Activated T-cell treated with anti-CD3 and anti-CD28 coated beads, Interleukin-2, amount 50 U/mL, for 72 hours (primary cell): ENCODE data around the gene ZBTB7C. TPM values are rescaled to one million over a fixed set of nuclear protein-coding genes. Genes with fewer than 3 reads are reported as not detected.

ENCODE experiments used
- ATAC-seq, 2 donors: fragments of 150-1000 bp; cut with Tn5 transposase; replicated peaks in 1 of 2; 2 replicates each; pipeline ENCODE4 v1.10.0; 2021; ENCODE audit warnings: moderate library complexity in 2 of 2, mild to moderate bottlenecking in 1 of 2
- DNase-seq, 2 donors: peaks; one replicate each; pipeline ENCODE4 v3.0.0; 2021 to 2022; ENCODE audit warnings: mixed read lengths in 1 of 2
- H3K27ac Mint-ChIP-seq: one replicate; pipeline ENCODE4 v1.8.0; 2022; ENCODE audit warnings: mild to moderate bottlenecking, moderate library complexity, mixed read lengths
- H3K27me3 Mint-ChIP-seq: one replicate; pipeline ENCODE4 v1.8.0; 2022; ENCODE audit warnings: low read depth, mixed read lengths
- H3K36me3 Mint-ChIP-seq, 2 donors: one replicate each; pipeline ENCODE4 v1.8.0; 2022; ENCODE audit warnings: mixed read lengths in 2 of 2, mild to moderate bottlenecking in 1 of 2; ENCODE audit not compliant: insufficient read depth in 2 of 2
- H3K4me1 Mint-ChIP-seq: one replicate; pipeline ENCODE4 v1.8.0; 2022; ENCODE audit warnings: low read depth, mixed read lengths
- H3K4me3 Mint-ChIP-seq, 2 donors: one replicate each; pipeline ENCODE4 v1.8.0; 2022; ENCODE audit warnings: mild to moderate bottlenecking in 2 of 2, mixed read lengths in 2 of 2, moderate library complexity in 2 of 2
- H3K9me3 Mint-ChIP-seq, 2 donors: one replicate each; pipeline ENCODE4 v1.8.0; 2022; ENCODE audit warnings: mixed read lengths in 2 of 2
- total RNA-seq, 2 donors: library from RNA; stranded (reverse); gene quantifications; one replicate each; pipeline ENCODE4 v1.2.3, GENCODE V29; 2022

The ZBTB7C gene
- total RNA-seq, 2 donors from 2014 or later: 0.05 TPM; not detected in 1

GRCh38 chr18:48129621-48130082, 279.5 kb downstream of the ZBTB7C start:
- ATAC-seq: no peak
- H3K4me1 Mint-ChIP-seq: peaks cover 29% of the 10 kb centered on the region
- DNase-seq: no peak
- H3K36me3 Mint-ChIP-seq: no peaks in the 10 kb centered on the region
- no peaks in the 10 kb centered on the region for H3K9me3 Mint-ChIP-seq
- H3K27me3 Mint-ChIP-seq: peaks cover 64% of the 10 kb centered on the region
- no peak overlapping the region for H3K4me3 Mint-ChIP-seq
- H3K27ac Mint-ChIP-seq: no peak overlapping the region

DNA sequence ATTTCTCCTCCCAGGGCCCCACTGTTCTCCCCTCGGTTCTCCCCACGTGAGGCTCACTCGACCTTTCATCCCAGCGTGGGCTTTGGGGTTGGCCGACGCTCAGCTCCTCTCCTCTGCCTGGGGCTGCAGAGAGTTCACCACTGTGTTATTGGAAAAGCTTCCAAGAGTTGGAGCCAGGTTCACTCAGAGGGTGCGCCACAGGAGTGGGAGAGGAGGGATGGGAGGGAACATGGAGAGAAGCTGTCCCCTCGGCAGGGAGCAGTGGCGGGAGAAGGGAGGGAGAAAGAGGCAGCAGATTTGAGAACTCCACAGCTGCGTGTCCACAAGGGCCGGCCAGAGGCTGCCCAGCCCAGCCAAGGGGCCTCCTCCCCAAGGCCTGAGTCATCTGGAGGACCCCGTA, 281.6 kb downstream of the ZBTB7C start:
- DNase-seq (no peak), ATAC-seq (no peak)
- H3K9me3 Mint-ChIP-seq: no peaks in the 10 kb centered on the region
- H3K36me3 Mint-ChIP-seq: no peaks in the 10 kb centered on the region
- no peak overlapping the region for H3K4me3 Mint-ChIP-seq
- H3K27ac Mint-ChIP-seq: no peak overlapping the region
- H3K27me3 Mint-ChIP-seq: peaks cover 56% of the 10 kb centered on the region
- H3K4me1 Mint-ChIP-seq: peaks cover 24% of the 10 kb centered on the region

GRCh38 chr18:48126240-48126639, 282.9 kb downstream of the ZBTB7C start:
- H3K4me1 Mint-ChIP-seq: peaks cover 24% of the 10 kb centered on the region
- H3K4me3 Mint-ChIP-seq: no peak overlapping the region
- no peak overlapping the region for H3K27ac Mint-ChIP-seq
- peaks cover 66% of the 10 kb centered on the region for H3K27me3 Mint-ChIP-seq
- H3K36me3 Mint-ChIP-seq: no peaks in the 10 kb centered on the region
- no peak for ATAC-seq
- DNase-seq: no peak
- H3K9me3 Mint-ChIP-seq: no peaks in the 10 kb centered on the region

DNA sequence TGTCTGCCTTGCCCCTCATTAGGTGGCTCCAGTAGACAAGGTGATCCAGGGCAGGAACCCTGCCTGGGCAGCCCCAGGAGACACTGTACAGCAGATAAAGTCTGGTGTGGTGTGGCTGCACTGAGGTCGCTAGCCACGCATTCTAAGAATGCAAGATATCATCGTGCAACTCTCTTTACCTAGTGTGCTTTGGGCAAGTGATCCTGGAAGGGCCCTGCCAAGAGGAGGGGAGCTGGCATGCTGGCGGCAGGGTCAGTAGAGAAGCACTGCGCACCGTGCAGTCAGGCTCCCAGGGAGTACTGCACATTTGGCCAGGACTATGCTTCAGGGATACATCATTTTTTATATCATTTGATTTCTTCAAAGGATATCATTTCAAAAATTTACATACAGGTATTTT, 283.5 kb downstream of the ZBTB7C start:
- Mint-ChIP-seq H3K9me3 (no peaks in the 10 kb centered on the region), H3K27ac (no peak overlapping the region), H3K27me3 (peaks cover 61% of the 10 kb centered on the region), H3K4me3 (peak overlapping the region in 1 of 2 donors; percentile 33), H3K4me1 (peaks cover 24% of the 10 kb centered on the region), H3K36me3 (no peaks in the 10 kb centered on the region)
- ATAC-seq: peak in 1 of 2 donors; percentile 18
- DNase-seq: no peak

GRCh38 chr18:48124857-48125626, 284.1 kb downstream of the ZBTB7C start:
- H3K27me3 Mint-ChIP-seq: peaks cover 59% of the 10 kb centered on the region
- H3K9me3 Mint-ChIP-seq: no peaks in the 10 kb centered on the region
- peak; percentile 90 for ATAC-seq
- peak; percentile 66 to 68 for DNase-seq
- H3K27ac Mint-ChIP-seq: no peak overlapping the region
- H3K4me3 Mint-ChIP-seq: peak overlapping the region; percentile 33 to 57
- peaks cover 24% of the 10 kb centered on the region for H3K4me1 Mint-ChIP-seq
- H3K36me3 Mint-ChIP-seq: no peaks in the 10 kb centered on the region

- ATAC-seq (no peak), DNase-seq (no peak)
- peaks cover 63% of the 10 kb centered on the region for H3K27me3 Mint-ChIP-seq
- no peak overlapping the region for H3K4me3 Mint-ChIP-seq
- no peaks in the 10 kb centered on the region for H3K36me3 Mint-ChIP-seq
- peaks cover 24% of the 10 kb centered on the region for H3K4me1 Mint-ChIP-seq
- no peaks in the 10 kb centered on the region for H3K9me3 Mint-ChIP-seq
- H3K27ac Mint-ChIP-seq: no peak overlapping the region
Observed at GRCh38 chr18:48123941-48124340, 285.2 kb downstream of the ZBTB7C start.

DNA sequence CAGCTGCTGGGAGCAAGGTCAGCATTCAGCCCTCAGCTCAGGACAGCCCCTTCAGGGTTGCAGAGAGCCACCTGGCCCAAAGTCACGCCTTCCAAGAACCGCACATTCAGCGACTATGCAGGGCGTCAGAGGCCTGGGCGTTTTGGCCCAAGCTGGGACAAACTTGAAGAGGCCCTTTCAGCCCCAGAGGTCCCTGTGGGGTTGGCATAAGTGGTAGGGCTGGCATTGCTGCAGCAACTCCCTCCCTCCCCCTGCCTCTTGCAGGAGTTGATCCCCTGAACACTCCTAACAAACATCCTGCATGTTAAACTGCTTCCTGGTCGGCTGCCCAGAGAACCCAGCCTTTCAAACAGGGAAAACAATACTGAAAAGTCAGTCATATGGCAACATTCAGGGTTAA, 285.9 kb downstream of the ZBTB7C start:
- Mint-ChIP-seq H3K9me3 (no peaks in the 10 kb centered on the region), H3K4me3 (no peak overlapping the region)
- DNase-seq: no peak

GRCh38 chr18:48122816-48123215, 286.4 kb downstream of the ZBTB7C start:
- H3K4me3 Mint-ChIP-seq: no peak overlapping the region
- H3K36me3 Mint-ChIP-seq: no peaks in the 10 kb centered on the region
- peaks cover 52% of the 10 kb centered on the region for H3K27me3 Mint-ChIP-seq
- DNase-seq (no peak), ATAC-seq (no peak)
- no peak overlapping the region for H3K27ac Mint-ChIP-seq
- no peaks in the 10 kb centered on the region for H3K9me3 Mint-ChIP-seq
- peaks cover 24% of the 10 kb centered on the region for H3K4me1 Mint-ChIP-seq

More for the DNA sequence above, 285.9 kb downstream of the ZBTB7C start:
- ATAC-seq: no peak
- Mint-ChIP-seq H3K4me1 (peaks cover 24% of the 10 kb centered on the region), H3K27me3 (peaks cover 57% of the 10 kb centered on the region), H3K27ac (no peak overlapping the region), H3K36me3 (no peaks in the 10 kb centered on the region)

DNA sequence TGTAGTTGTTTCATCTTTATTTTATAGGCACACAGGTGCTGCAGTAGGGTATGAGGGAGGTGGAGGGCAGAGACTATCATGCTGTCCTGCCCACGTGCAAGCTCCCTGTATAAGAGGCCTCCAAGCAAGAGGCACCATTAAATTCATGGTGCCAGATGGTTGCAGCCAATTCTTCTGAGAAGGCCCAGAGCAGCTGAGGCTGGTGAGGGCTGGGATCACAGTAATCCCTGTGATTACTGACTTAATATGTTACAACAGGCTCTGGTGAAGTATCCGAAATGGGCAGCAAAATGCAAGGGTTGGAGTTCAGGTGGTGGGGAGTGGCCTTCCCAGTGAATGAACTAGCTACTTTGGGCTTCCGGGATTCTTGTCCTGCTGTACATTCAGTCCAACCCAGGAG, 286.8 kb downstream of the ZBTB7C start:
- H3K36me3 Mint-ChIP-seq: no peaks in the 10 kb centered on the region
- no peaks in the 10 kb centered on the region for H3K9me3 Mint-ChIP-seq
- H3K27ac Mint-ChIP-seq: no peak overlapping the region
- no peak for ATAC-seq
- peaks cover 50% of the 10 kb centered on the region for H3K27me3 Mint-ChIP-seq
- DNase-seq: no peak
- peaks cover 24% of the 10 kb centered on the region for H3K4me1 Mint-ChIP-seq
- H3K4me3 Mint-ChIP-seq: no peak overlapping the region

DNA sequence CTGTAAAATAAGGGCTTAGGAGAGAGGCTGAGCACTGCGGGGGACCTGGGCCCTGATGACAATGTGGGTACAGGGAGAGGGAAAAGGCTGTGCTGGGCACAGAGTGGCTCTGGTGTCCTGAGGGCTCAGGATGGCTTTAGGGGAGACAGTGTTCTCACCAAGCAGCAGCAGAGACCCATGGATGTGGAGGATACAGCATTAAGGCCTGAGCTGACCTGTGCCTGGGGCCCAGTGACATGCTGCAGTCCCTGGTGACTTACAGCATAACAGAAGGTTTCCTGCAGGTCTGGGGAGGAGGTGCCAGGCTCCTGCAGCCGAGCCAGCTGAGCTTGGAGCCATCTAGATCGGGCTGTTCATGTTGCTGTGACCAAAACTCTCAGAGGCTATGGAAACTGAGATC, 287.4 kb downstream of the ZBTB7C start:
- H3K27me3 Mint-ChIP-seq: peaks cover 48% of the 10 kb centered on the region
- no peak overlapping the region for H3K27ac Mint-ChIP-seq
- no peak for ATAC-seq
- H3K4me1 Mint-ChIP-seq: peaks cover 24% of the 10 kb centered on the region
- no peaks in the 10 kb centered on the region for H3K36me3 Mint-ChIP-seq
- no peaks in the 10 kb centered on the region for H3K9me3 Mint-ChIP-seq
- DNase-seq: no peak
- no peak overlapping the region for H3K4me3 Mint-ChIP-seq

- DNase-seq (no peak), ATAC-seq (no peak)
- Mint-ChIP-seq H3K36me3 (no peaks in the 10 kb centered on the region), H3K27ac (no peak overlapping the region), H3K4me3 (no peak overlapping the region), H3K4me1 (peaks cover 2% of the 10 kb centered on the region), H3K27me3 (peaks cover 40% of the 10 kb centered on the region), H3K9me3 (no peaks in the 10 kb centered on the region)
Observed at GRCh38 chr18:48119204-48119603, 290.0 kb downstream of the ZBTB7C start.

- DNase-seq: no peak
- ATAC-seq: no peak
- Mint-ChIP-seq H3K27ac (no peak overlapping the region), H3K4me3 (no peak overlapping the region), H3K4me1 (no peaks in the 10 kb centered on the region), H3K9me3 (no peaks in the 10 kb centered on the region), H3K36me3 (no peaks in the 10 kb centered on the region), H3K27me3 (peaks cover 28% of the 10 kb centered on the region)
Observed at GRCh38 chr18:48116873-48117630, 292.1 kb downstream of the ZBTB7C start.

- Mint-ChIP-seq H3K9me3 (no peaks in the 10 kb centered on the region), H3K36me3 (no peaks in the 10 kb centered on the region), H3K27ac (no peak overlapping the region), H3K4me3 (no peak overlapping the region), H3K4me1 (no peaks in the 10 kb centered on the region), H3K27me3 (peaks cover 20% of the 10 kb centered on the region)
- ATAC-seq (no peak), DNase-seq (no peak)
Observed at GRCh38 chr18:48116017-48116416, 293.2 kb downstream of the ZBTB7C start.
